Measurements from ENCODE around the gene DRAM2.

DNA sequence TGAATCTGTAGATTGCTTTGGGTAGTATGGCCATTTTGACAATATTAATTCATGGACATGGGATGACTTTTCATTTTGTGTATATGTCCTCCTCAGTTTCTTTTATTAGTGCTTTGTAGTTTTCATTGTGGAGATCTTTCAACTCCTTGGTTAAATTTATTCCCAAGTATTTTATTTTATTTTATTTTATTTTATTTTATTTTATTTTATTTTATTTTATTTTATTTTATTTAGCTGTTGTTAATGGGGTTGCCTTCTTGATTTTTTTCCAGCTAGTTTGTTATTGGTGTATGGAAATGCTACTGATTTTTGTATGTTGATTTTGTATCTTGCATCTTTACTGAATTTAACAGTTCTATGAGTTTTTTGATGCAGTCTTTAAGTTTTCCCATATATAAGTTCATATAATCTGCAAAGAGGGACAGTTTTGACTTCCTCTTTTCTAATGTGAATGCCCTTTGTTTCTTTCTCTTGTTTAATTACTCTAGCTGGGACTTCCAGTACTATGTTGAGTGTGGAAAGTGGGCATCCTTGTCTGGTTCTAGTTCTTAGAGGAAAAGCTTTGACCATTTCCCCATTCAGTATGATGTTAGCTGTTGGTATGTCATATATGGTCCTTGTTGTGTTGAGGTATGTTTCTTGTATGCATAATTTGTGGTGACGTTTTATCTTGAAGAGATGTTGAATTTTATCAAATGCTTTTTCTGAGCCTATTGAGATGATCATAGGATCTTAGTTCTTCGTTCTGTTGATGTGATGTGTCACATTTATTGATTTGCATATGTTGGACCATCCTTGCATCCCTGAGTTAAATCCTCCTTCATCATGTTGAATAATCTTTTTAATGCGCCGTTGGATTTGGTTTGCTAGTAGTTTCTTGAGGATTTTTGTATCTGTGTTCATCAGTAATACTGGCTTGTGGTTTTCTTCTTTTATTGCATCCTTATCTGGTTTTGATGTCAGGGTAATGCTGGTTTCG is 14.4 kb upstream of the DRAM2 start:
- TF ChIP-seq POLR2A (IDR thresholded peaks at IDR 0.05; ENCODE audit: low read depth, low read length) (no peak), TAF1 (IDR thresholded peaks at IDR 0.05; ENCODE audit: low read depth, low read length) (no peak), POLR2AphosphoS5 (IDR thresholded peaks at IDR 0.05; ENCODE audit: low read depth, low read length) (no peak)
